Measurements from ENCODE around the gene DENND2A.
"Not testable (repeated sequence)": the region's sequence is repeated elsewhere in the genome, so short reads cannot be mapped to it uniquely, and the experiment has no call there.

DENND2A gene

DNA sequence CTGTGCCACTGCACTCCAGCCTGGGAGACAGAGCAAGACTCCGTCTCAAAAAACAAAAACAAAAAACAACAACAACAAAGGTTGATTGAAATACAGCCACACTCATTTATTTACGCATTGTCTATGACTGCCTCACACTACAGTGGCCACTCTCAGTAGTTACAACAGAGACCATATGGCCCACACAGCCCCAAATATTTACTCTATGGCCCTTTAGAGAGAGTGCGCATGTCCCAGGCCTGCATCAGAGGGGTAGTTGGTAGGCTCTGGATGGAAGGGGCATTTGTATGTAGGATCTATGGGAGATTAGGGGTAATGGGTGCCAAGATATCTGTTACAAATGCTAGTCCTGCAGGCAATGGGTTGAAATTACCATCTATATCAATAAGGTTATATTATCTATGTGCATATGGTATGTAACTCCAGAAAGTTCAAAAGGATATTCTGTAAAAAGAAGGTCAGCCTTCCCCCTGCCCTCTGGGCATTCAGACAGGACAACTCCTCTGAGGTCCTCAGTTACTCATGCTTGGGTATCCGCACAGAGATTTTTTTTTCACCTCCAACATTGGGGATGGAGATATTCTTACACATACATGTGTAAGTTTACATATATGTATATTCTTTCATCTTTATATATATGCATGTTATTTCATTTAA is 56.3 kb downstream of the DENND2A start:
- no peak for DNase-seq

DNA sequence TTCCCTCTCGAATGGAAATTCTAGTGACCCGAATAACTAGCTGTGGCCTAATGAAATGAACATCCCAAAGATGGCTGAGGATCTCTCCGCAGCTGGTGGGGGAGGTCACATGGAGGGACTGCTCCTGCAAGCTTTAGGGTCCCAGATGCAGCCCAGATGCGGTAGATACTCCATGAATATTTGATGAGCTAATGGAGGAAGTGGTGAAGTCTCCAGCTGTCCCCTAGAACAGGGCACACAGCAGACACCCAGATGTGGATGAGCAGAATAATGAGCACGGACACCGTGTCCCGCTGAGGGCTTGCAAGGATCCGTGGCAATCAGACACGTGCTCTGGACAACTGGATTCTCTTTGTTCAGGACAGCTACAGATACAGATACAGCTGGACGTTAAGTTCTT is 59.2 kb downstream of the DENND2A start:
- no peak for DNase-seq

GRCh38 chr7:140577651-140578050 is 63.0 kb downstream of the DENND2A start:
- DNase-seq, result no peak

GRCh38 chr7:140576589-140576988 is 64.0 kb downstream of the DENND2A start:
- no peak for DNase-seq

- no peak for DNase-seq
Observed at GRCh38 chr7:140571538-140572122, 69.0 kb downstream of the DENND2A start.

GRCh38 chr7:140570120-140570519 is 70.5 kb downstream of the DENND2A start:
- no peak for DNase-seq

GRCh38 chr7:140568021-140568813 is 72.4 kb downstream of the DENND2A start:
- no peak for DNase-seq

DNA sequence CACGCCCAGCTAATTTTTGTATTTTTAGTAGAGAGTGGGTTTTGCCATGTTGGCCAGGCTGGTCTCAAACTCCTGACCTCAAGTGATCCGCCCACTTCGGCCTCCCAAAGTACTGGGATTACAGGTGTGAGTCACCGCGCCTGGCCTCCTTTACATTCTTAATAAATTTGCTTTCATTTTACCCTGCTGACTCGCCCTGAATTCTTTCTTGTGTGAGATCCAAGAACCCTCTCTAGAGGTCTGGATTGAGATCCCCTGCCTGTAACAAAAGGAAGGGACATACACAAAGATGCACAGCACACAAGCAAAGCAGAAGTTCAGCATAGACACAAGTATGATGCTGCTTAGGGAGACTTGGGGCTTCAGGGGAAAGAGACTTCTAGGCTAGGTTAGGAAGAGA is 74.4 kb downstream of the DENND2A start:
- not testable (repeated sequence) for DNase-seq

DNA sequence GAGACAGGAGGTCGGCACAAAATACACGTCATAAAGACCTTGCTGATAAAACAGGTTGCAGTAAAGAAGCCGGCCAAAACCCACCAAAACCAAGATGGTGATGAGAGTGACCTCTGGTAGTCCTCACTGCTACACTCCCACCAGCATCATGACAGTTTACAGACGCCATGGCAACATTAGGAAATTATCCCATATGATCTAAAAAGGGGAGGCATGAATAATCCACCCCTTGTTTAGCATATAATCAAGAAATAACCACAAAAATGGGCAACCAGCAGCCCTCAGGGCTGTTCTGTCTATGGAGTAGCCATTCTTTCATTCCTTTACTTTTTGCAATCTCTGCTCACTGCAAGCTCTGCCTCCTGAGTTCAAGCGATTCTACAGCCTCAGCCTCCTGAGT is 74.9 kb downstream of the DENND2A start:
- DNase-seq, result not testable (repeated sequence)

DNA sequence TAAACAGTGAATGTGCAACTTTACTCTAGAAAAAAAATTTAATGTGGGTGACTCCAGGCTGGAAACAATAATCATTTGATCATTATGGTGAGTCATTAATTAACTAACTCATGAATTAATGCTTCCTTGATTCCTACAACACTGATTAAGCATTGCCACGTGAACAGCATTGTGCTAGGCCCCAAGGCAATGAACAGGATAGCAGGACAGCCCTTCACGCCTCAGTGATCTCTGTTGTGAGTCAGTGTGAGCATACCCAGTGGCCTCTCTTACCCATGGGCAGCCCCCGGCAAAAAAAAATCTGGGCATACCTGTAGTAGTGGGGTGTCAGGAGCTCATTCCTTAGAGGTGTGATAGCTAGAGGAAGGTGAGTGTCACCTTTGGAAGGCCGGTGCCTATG is 76.0 kb downstream of the DENND2A start:
- DNase-seq, result no peak

GRCh38 chr7:140562926-140563481 is 77.6 kb downstream of the DENND2A start:
- DNase-seq, result no peak

- no peak for DNase-seq
Observed at GRCh38 chr7:140559410-140559809, 81.2 kb downstream of the DENND2A start.

DNA sequence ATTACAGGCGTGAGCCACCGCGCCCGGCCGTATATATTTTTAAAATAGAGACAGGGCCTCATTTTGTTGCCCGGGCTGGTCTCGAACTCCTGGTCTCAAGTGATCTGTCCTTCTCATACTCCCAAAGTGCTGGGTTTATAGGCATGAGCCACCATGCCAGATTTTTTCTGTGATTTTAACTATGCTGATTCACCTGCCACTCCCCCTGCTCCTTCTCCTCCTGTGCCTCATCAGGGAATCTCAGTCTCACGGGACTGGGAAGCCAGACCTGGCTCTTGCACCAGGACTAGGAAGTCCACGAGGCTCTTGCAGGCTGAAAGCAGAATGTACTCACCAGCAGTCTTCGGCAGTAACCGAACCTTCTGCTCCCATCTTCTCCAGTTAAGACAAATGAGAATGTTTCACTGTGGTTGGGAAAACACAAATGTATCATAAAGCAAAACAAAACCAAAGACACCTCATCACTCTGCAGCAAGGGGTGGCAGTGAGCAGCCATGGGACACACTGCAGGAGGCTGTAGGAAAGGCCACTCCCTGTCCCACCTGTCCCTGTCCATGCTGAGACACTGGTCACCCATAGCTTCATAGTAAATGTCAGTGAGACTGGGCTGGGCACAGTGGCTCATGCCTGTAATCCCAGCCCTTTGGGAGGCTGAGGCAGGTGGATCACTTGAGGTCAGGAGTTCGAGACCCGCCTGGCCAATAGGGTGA is 82.6 kb downstream of the DENND2A start:
- no peak for DNase-seq

DNA sequence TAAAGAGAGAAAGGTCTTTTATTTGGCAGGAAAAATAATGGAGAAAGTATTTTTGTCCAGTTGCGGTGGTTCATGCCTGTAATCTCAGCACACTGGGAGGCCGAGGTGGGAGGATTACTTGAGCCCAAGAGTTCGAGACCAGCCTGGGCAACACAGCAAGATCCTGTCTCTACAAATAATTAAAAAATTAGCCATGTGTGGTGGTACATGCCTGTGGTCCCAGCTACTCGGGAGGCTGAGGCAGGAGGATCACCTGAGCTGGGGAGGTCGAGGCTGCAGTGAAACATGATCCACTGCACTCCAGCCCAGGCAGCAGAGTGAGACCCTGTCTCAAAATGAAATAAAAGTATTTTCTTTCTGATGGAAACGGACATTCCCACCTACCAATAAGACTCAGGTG is 83.5 kb downstream of the DENND2A start:
- DNase-seq, result no peak

- not testable (repeated sequence) for DNase-seq
Observed at GRCh38 chr7:140553236-140553635, 87.4 kb downstream of the DENND2A start.

DNA sequence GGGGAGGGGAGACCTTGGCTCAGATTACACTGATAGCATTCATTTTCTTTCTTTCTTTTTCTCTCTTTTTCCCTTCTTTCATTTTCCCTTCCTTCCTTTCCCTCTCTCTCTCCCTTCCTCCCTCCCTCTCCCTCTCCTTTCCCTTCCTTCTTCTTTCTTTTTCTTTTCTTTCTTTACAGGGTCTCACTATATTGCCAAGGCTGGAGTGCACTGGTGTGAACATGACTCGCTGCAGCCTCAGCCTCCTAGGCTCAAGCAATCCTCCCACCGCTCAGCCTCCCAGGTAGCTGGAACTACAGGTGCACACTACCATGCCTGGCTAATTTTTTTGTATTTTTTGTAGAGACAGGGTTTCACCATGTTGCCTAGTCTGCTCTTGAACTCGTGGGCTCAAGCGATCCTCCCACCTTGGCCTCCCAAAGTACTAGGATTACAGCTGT is 88.4 kb downstream of the DENND2A start:
- DNase-seq, result no peak

DNA sequence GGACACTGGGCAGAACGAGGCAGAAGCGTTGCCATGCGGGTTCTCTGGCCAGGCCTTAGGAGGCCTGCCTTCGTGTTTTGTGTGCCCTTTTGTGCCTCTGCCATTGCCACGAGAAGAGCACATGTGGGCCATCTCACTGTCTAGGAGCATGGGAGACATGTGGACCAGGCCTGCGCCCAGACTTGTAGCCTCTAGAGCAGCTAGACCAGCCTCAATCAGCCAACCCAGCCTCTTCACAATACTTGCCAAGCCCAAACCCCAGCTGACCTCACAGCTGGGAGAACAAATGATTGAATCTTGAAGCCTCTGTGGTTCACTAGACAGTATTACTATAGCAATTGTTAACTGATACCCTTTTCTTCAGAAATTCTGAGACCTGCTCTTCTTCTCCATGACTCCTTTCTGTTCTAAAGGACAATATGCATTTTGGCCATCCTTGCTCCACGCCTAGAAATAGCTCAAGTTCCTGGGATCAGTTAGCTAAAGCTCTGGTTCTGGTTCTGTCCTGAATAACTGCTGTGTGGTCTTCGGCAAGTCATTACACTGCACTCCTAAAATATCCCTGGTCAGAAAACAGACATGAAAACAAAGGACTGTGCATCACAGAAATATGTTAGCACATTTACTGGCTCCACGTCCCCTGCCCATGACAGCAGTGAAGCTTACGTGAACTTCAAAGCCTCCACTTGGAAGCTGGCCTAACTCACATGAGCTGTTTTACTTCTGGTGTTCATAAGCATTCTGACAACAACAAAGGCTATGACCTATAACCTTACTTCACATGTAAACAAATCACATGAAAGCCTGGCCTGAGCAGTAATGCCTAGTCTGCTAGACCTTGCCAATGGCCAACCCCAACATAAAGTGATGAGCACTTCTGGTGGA is 89.0 kb downstream of the DENND2A start:
- no peak for DNase-seq

- DNase-seq, result no peak
Observed at GRCh38 chr7:140546947-140547346, 93.7 kb downstream of the DENND2A start.

GRCh38 chr7:140544388-140544826 is 96.2 kb downstream of the DENND2A start:
- DNase-seq, result no peak

- no peak for DNase-seq
Observed at GRCh38 chr7:140542228-140542603, 98.4 kb downstream of the DENND2A start.

DNA sequence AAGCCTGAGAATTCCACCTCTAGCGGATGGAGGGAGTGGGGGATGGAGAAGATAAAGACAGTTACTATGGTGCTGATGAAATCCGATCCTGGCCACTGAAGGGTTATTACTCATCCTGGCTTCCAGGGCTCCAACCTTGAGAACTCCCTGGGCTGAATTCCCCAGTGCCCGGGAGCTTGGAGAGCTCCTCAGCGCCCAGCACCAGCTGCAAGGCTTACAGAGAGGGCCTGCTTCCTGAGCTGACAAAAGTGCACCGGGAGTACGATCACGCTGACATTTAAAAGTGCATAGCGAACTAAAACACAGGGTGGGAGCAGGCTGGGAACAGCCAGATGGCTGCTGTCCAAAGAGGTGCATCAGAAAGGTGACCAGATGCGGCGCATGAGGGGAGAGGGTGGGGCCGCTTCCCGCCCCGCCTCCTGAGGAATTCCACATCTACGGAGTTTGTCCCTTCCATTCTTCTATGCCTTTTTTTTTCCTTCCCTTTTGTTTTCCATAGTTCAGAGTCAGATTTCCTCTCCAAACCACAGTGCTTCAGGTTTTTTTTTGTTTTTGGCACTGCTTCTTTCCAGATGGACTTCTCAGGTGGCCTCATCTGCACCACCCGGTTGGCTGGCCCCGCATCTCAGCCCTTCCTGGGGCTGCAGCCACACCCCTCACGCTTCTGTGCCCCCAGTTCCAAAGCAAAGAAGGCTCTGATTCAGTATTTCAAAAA is 98.9 kb downstream of the DENND2A start:
- peak; percentile 12 for DNase-seq

GRCh38 chr7:140541176-140541512 is 99.5 kb downstream of the DENND2A start:
- no peak for DNase-seq
